Measurements from ENCODE around the gene ZNF543.

The ZNF543 gene

DNA sequence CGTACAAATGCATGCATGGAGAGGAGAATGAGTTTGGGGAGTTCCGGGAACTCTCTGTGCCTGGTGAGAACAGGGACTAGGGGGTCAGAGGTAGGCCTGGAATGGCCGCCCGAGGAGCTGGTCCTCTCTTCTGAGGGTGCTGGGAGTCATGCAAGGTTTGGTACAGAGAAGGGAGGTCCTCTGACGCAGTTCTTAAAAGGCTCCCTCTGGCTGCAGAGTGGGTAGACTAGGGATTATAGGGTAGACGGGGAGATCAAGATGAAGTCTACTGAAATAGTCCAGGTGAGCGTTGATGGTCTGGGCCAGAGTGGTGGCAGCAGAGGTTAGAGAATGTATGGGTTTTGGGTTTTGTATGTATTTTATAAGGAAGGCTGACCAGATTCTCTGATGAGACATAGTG, 31.6 kb downstream of the ZNF543 start:
- CTCF ChIA-PET: interaction anchor here (1.0 kb wide), 1 partner anchor 9 kb away, joined by 3 read pairs; no protein-coding TSS in a partner anchor
- TF ChIP-seq, protein P1, sequence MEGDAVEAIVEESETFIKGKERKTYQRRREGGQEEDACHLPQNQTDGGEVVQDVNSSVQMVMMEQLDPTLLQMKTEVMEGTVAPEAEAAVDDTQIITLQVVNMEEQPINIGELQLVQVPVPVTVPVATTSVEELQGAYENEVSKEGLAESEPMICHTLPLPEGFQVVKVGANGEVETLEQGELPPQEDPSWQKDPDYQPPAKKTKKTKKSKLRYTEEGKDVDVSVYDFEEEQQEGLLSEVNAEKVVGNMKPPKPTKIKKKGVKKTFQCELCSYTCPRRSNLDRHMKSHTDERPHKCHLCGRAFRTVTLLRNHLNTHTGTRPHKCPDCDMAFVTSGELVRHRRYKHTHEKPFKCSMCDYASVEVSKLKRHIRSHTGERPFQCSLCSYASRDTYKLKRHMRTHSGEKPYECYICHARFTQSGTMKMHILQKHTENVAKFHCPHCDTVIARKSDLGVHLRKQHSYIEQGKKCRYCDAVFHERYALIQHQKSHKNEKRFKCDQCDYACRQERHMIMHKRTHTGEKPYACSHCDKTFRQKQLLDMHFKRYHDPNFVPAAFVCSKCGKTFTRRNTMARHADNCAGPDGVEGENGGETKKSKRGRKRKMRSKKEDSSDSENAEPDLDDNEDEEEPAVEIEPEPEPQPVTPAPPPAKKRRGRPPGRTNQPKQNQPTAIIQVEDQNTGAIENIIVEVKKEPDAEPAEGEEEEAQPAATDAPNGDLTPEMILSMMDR (IDR thresholded peaks at IDR 0.05; ENCODE audit: insufficient read depth, low read length, missing control alignments): no peak
- peak overlapping the region; percentile 99 for H3K4me3 ChIP-seq (ENCODE audit: low read depth, low read length)
- POLR2A ChIA-PET: no interaction called here
- DNase-seq (ENCODE audit: low read depth, low spot score): no peak

DNA sequence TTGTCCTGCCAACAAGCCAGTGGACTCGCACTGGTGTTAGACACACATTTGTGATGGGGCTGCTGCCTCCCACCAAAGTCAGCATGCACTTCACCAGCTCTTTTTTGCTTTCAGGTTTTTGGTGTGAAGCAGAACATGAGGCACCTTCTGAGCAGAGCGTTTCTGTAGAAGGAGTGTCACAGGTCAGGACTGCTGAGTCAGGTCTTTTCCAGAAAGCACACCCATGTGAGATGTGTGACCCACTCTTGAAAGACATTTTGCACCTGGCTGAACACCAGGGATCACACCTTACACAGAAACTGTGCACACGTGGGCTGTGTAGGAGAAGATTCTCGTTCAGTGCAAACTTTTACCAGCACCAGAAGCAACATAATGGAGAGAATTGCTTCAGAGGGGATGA, 35.6 kb downstream of the ZNF543 start:
- no peak for DNase-seq (ENCODE audit: low read depth, low spot score)
- CTCF ChIA-PET: interaction anchor here (1.3 kb wide), 1 partner anchor 11 kb away, joined by 3 read pairs; no protein-coding TSS in a partner anchor
- TF ChIP-seq, protein P1 (IDR thresholded peaks at IDR 0.05; ENCODE audit: insufficient read depth, low read length, missing control alignments): no peak
- no peak overlapping the region for H3K4me3 ChIP-seq (ENCODE audit: low read depth, low read length)
- POLR2A ChIA-PET: no interaction called here

DNA sequence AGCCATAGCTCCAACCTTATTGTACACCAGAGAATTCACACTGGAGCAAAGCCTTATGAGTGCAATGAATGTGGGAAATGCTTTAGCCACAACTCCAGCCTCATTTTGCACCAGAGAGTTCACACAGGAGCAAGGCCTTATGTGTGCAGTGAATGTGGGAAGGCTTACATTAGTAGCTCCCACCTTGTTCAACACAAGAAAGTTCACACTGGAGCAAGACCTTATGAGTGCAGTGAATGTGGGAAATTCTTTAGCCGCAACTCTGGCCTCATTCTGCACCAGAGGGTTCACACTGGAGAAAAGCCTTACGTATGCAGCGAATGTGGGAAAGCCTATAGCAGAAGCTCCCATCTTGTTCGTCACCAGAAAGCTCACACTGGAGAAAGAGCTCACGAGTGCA, 37.1 kb downstream of the ZNF543 start:
- ChIA-PET CTCF (interaction anchor here (0.7 kb wide), 1 partner anchor 36 kb away, joined by 3 read pairs; no protein-coding TSS in a partner anchor), POLR2A (no interaction called here)

DNA sequence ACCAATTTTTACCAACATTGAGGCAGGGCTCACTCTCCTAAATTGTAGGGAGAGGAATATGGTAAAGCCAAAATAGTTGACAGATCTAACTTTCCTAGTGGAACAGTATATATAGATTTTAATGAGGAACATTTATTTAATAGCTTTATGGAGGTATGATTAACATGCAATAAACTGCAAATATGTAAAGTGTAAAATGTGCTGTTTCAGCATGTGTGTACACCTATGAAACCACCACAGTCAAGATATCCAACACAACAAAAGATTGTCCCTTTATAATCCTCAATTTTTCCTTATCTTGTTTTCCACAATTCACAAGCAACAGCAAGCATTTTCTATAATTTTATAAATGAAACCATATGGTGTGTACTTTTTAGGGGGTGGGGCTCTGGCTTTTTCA, 39.0 kb downstream of the ZNF543 start:
- TF ChIP-seq, protein P1 (IDR thresholded peaks at IDR 0.05; ENCODE audit: insufficient read depth, low read length, missing control alignments): no peak
- ChIA-PET POLR2A (no interaction called here), CTCF (no interaction called here)

More for the DNA sequence above, 37.1 kb downstream of the ZNF543 start:
- TF ChIP-seq, protein P1 (IDR thresholded peaks at IDR 0.05; ENCODE audit: insufficient read depth, low read length, missing control alignments): no peak
- no peak for DNase-seq (ENCODE audit: low read depth, low spot score)
- no peak overlapping the region for H3K4me3 ChIP-seq (ENCODE audit: low read depth, low read length)

DNA sequence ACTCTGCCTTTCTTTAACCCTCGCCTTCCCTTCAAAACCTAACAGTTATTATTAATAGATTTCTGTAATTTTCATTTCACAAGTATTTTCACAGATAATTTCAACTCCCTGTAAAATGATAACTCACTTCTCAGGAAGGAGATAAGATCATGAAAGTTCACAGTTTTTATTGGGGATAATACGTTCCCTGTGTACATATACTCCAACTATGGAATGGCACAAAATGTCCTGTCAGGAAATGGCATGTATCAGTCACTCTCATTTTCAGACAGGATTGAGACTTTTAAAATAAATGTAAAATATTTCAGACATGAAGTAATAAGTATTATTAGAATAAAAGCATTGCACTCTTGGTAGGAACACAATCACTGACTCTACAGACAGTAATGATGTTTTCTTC, 42.1 kb downstream of the ZNF543 start:
- ChIA-PET CTCF (interaction anchor here (0.6 to 1.2 kb wide), 2 partner anchors 8 to 770 kb away, joined by 3 read pairs; no protein-coding TSS in a partner anchor), POLR2A (interaction anchor here (0.7 to 1.1 kb wide), 4 partner anchors 12 to 171 kb away, joined by 3 to 5 read pairs (median 3); partner anchors contain the start of genes ZNF264, ZNF304 and ZNF548)
- no peak for DNase-seq (ENCODE audit: low read depth, low spot score)
- H3K4me3 ChIP-seq (ENCODE audit: low read depth, low read length): peak overlapping the region; percentile 63
- TF ChIP-seq, protein P1 (IDR thresholded peaks at IDR 0.05; ENCODE audit: insufficient read depth, low read length, missing control alignments): no peak

More for the DNA sequence above, 39.0 kb downstream of the ZNF543 start:
- no peak for DNase-seq (ENCODE audit: low read depth, low spot score)
- H3K4me3 ChIP-seq (ENCODE audit: low read depth, low read length): no peak overlapping the region

DNA sequence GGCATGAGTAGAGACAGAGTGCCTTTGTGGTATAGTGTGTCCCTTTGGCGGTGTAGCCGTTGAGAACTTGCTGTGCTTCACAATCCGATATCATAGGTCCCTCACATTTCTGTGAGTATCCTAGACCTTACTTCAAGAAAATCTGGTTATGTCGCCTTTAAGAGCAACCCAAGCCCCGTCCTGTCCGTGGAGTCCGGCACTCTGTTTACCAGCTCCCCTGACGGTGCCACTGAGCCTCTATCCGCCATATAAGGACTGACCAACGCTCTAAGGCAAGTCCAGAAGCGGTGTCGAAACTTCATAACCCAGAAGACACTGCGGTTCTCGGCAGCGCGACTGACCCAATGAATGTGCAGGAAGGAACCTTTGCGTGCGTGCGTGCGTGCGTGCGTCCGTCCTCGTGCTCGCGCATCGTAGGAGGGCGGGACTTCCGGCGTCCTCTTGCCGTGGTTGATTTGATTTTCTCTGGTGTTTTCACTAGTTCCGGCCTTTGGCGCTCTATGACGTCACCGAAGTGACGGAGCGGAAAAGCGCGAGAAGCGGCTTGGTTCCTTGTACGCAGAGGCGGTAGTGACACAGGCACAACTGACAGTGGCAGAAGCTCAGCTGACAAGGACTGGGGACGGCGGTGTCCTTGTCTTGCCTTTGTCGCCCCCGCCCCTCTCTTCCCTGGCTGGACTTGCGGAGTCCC, 42.9 kb downstream of the ZNF543 start, which contains the start of the genes TRAPPC2B and ZNF547:
TSS of gene TRAPPC2B (plus strand) at position 555 of the 691 bp plus-strand sequence. CDS start 1,283 bp downstream, outside the sequence.
TSS of gene ZNF547 (plus strand) at position 555 of the 691 bp plus-strand sequence. CDS start 5,005 bp downstream, outside the sequence.
- POLR2A ChIA-PET: interaction anchor here (0.7 to 1.1 kb wide), 4 partner anchors 12 to 172 kb away, joined by 3 to 5 read pairs (median 3); partner anchors contain the start of genes ZNF264, ZNF304 and ZNF548
- CTCF ChIA-PET: interaction anchor here (0.6 to 1.2 kb wide), 2 partner anchors 9 to 770 kb away, joined by 3 read pairs; no protein-coding TSS in a partner anchor
- peak; percentile 97 for DNase-seq (ENCODE audit: low read depth, low spot score)
- H3K4me3 ChIP-seq (ENCODE audit: low read depth, low read length): peak within 1 kb of the TSS; percentile 91
- TF ChIP-seq, protein P1 (IDR thresholded peaks at IDR 0.05; ENCODE audit: insufficient read depth, low read length, missing control alignments): no peak

Measured in AG04449 (cell line).